ENCODE results near the gene MRPL20.
"Not testable (repeated sequence)": the region's sequence is repeated elsewhere in the genome, so short reads cannot be mapped to it uniquely, and the experiment has no call there.

The MRPL20 gene

GRCh38 chr1:1406821-1407635, at the start of gene MRPL20:
TSS of gene MRPL20 (minus strand) at chr1:1407293. CDS start at chr1:1407217, 76 bp downstream.
- DNase-seq = peak; percentile 90

GRCh38 chr1:1456683-1457255, 49.7 kb upstream of the MRPL20 start:
- DNase-seq = not testable (repeated sequence)

- not testable (repeated sequence) for DNase-seq
Observed at GRCh38 chr1:1455934-1456333, 48.8 kb upstream of the MRPL20 start.

GRCh38 chr1:1455366-1455884, 48.3 kb upstream of the MRPL20 start:
- no peak for DNase-seq

- not testable (repeated sequence) for DNase-seq
Observed at GRCh38 chr1:1454286-1455056, 47.4 kb upstream of the MRPL20 start.

GRCh38 chr1:1452882-1453281, 45.8 kb upstream of the MRPL20 start:
- DNase-seq = no peak

GRCh38 chr1:1452365-1452739, 45.3 kb upstream of the MRPL20 start:
- DNase-seq = peak; percentile 37

- DNase-seq = no peak
Observed at GRCh38 chr1:1451696-1452364, 44.7 kb upstream of the MRPL20 start.

- not testable (repeated sequence) for DNase-seq
Observed at GRCh38 chr1:1450616-1451015, 43.5 kb upstream of the MRPL20 start.

GRCh38 chr1:1449099-1449739, 42.1 kb upstream of the MRPL20 start, which contains the start of gene ATAD3C:
TSS of gene ATAD3C (plus strand) at chr1:1449689. CDS start at chr1:1450684, 995 bp downstream.
- no peak for DNase-seq

- not testable (repeated sequence) for DNase-seq
Observed at GRCh38 chr1:1446631-1447030, 39.5 kb upstream of the MRPL20 start.

GRCh38 chr1:1442069-1442770, 35.1 kb upstream of the MRPL20 start:
- DNase-seq = no peak

- DNase-seq = no peak
Observed at GRCh38 chr1:1441002-1441888, 34.2 kb upstream of the MRPL20 start.

GRCh38 chr1:1440262-1441001, 33.3 kb upstream of the MRPL20 start:
- no peak for DNase-seq

GRCh38 chr1:1439546-1440261, 32.6 kb upstream of the MRPL20 start:
- DNase-seq = no peak

GRCh38 chr1:1438531-1439381, 31.7 kb upstream of the MRPL20 start:
- no peak for DNase-seq

- DNase-seq = no peak
Observed at GRCh38 chr1:1437904-1438376, 30.8 kb upstream of the MRPL20 start.

All from DMS153 (cell line).